AG09309 (cell line): Measurements from ENCODE around the gene CHEK2.
"Not testable (repeated sequence)": the region's sequence is repeated elsewhere in the genome, so short reads cannot be mapped to it uniquely, and the experiment has no call there.

Experiments used
- DNase-seq: peaks from one replicate; pipeline ENCODE4 v3.0.0-alpha.2; 2010; ENCODE audit warnings: low read depth
- H3K4me3 ChIP-seq: 2 replicates; pipeline ENCODE4 v1.5.1; 2011; ENCODE audit warnings: mild to moderate bottlenecking, low read depth, low read length, moderate library complexity; ENCODE audit not compliant: control insufficient read depth
- CTCF ChIP-seq: IDR thresholded peaks from 2 replicates; pipeline ENCODE4 v1.5.1; 2011; ENCODE audit warnings: mild to moderate bottlenecking, low read depth, low read length, inconsistent platforms; ENCODE audit not compliant: insufficient read depth, control insufficient read depth; ENCODE audit errors: missing control alignments

The CHEK2 gene

GRCh38 chr22:28766628-28767027 lies 25.0 kb upstream of the CHEK2 start:
- TF ChIP-seq CTCF: no peak
- DNase-seq: no peak
- H3K4me3 ChIP-seq: no peak overlapping the region

GRCh38 chr22:28762000-28762399 lies 20.4 kb upstream of the CHEK2 start:
- DNase-seq, H3K4me3 ChIP-seq: not testable (repeated sequence)

DNA sequence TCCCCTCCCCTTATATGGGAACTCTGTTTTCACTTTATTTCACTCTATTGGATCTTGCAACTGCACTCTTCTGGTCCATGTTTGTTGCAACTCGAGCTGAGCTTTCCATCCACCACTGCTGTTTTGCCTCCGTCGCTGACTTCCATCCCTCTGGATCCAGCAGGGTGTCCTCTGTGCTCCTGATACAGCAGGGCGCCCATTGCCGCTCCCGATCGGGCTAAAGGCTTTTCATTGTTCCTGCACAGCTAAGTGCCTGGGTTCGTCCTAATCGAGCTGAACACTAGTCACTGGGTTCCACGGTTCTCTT lies 19.8 kb upstream of the CHEK2 start:
- no peak for TF ChIP-seq CTCF
- no peak overlapping the region for H3K4me3 ChIP-seq
- no peak for DNase-seq

DNA sequence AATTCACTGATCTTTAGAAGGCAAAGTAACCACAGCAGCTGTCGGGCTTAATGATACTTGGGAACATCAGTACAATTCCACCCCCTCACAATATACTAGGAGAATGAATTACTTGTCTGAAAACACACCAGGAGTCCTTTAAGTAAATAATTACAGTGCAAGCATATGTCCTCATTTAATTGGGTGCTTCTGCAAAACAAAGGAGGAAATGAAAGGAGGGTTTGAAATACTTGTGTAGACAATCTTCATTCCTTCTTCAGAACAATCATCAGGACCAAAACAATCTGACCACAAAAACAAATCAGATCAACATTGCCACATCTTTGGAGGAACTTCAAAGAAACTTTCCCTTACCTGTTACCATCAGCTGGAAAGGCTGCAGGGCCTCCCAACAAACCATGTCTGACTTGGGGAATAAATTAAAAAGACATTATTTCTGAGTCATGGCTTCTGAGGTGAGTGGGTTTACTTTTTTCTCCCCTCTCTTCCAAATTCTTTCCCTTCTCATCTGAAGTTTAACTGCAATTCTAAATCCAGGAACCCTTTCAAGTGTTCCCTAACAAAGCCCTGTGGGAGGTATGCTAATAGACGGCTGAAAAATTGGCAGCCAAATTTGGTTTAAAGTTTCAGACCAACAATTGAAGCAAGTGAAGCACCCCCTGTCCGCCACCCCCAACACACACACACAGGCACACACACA lies 18.4 kb upstream of the CHEK2 start:
- TF ChIP-seq CTCF: no peak
- DNase-seq: no peak
- no peak overlapping the region for H3K4me3 ChIP-seq

DNA sequence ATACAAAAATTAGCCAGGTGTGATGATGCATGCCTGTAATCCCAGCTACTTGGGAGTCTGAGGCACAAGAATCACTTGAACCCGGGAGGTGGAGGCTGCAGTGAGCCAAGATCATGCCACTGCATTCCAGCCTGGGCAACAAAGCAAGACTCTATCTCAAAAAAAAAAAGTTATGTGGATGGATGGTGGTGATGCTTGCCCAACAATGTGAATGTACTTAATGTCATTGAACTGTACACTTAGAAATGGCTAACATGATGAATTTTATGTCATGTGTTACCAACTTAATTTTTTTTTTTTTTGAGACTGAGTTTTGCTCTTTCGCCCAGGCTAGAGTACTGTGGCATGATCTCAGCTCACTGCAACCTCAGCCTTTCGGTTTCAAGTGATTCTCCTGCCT lies 12.9 kb upstream of the CHEK2 start:
- H3K4me3 ChIP-seq: not testable (repeated sequence)

DNA sequence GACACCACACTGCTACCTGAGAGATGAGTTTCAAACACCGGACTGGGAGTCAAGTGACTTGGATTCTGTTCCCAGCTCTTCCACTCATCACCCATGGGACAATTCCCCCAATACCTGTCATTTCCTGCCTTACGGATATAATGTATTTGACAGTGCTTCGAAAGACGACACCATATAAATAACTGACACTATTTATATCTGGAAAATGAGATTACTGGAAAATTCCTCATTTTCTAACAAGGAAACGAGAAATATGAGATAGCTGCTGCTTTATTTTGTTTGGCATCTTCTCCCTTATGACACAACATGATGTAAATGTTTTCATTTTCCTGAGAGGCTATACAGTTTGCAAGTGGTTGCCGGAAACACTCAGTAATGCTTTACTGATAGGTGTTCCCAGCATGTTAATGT lies 8.9 kb upstream of the CHEK2 start:
- no peak for DNase-seq
- TF ChIP-seq CTCF: no peak
- H3K4me3 ChIP-seq: no peak overlapping the region

More for the DNA sequence above, 12.9 kb upstream of the CHEK2 start:
- not testable (repeated sequence) for DNase-seq

DNA sequence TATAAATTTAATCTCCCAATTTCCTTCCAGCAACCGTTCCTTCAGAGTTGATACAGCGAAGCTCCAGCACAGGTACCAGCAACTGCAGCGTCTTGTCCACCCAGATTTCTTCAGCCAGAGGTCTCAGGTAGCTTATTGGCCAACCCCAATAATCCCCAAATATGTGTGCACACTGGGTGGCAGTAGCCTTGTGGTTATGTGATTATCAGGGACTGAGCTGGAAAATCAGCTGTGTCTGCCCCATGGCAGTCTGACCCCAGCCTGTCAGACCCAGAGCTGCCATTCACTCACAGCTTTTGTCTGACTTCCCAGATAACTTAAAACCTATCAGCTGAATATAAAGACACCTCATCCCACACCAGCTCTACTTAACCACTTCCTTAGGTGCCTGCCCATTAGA lies 2.2 kb upstream of the CHEK2 start:
- H3K4me3 ChIP-seq: no peak overlapping the region

More for the DNA sequence above, 2.2 kb upstream of the CHEK2 start:
- DNase-seq: no peak
- TF ChIP-seq CTCF: no peak
